Liver (tissue), 9 donors: ENCODE data around the gene PRPF19. TPM values are rescaled to one million over a fixed set of nuclear protein-coding genes. Genes with fewer than 3 reads are reported as not detected.

Experiments
- DNase-seq: peaks from one replicate; pipeline ENCODE4 v3.0.0-alpha.2; 2017; ENCODE audit warnings: low spot score
- H3K27ac ChIP-seq, 2 donors: one replicate each; pipeline ENCODE4 v1.7.0; 2013; ENCODE audit warnings: inconsistent platforms in 2 of 2, low read length in 2 of 2, control low read depth in 1 of 2, low read depth in 1 of 2, mild to moderate bottlenecking in 1 of 2
- H3K27me3 ChIP-seq, 4 donors: one replicate each; pipeline versions ENCODE4 v1.6.1 to v1.7.0; 2013; ENCODE audit warnings: low read length in 3 of 4, inconsistent platforms in 1 of 4, mild to moderate bottlenecking in 1 of 4, moderate library complexity in 1 of 4; ENCODE audit not compliant: control insufficient read depth in 4 of 4, insufficient read depth in 4 of 4
- H3K36me3 ChIP-seq, 4 donors: one replicate each; pipeline versions ENCODE4 v1.6.1 to v1.7.0; 2013; ENCODE audit warnings: low read length in 3 of 4, mild to moderate bottlenecking in 3 of 4, low read depth in 1 of 4, moderate library complexity in 1 of 4; ENCODE audit not compliant: control insufficient read depth in 4 of 4, insufficient read depth in 3 of 4
- H3K4me1 ChIP-seq, 4 donors: one replicate each; pipeline versions ENCODE4 v1.6.1 to v1.7.0; 2013; ENCODE audit warnings: low read length in 3 of 4, mild to moderate bottlenecking in 3 of 4, moderate library complexity in 1 of 4; ENCODE audit not compliant: control insufficient read depth in 4 of 4, insufficient read depth in 4 of 4
- H3K4me3 ChIP-seq, 3 donors: one replicate each; pipeline versions ENCODE4 v1.6.1 to v1.7.0; 2013; ENCODE audit warnings: low read length in 3 of 3, control low read depth in 1 of 3, low read depth in 1 of 3, mild to moderate bottlenecking in 1 of 3
- H3K9ac ChIP-seq, 2 donors: one replicate each; pipeline ENCODE4 v1.7.0; 2013; ENCODE audit warnings: low read length in 2 of 2, mild to moderate bottlenecking in 2 of 2, moderate library complexity in 2 of 2, control low read depth in 1 of 2, low read depth in 1 of 2
- H3K9me3 ChIP-seq, 4 donors: one replicate each; pipeline versions ENCODE4 v1.6.1 to v1.7.0; 2013; ENCODE audit warnings: low read length in 3 of 4; ENCODE audit not compliant: control insufficient read depth in 4 of 4
- ATF3 ChIP-seq: IDR thresholded peaks from 2 replicates; pipeline ENCODE4 v1.6.1; 2016; ENCODE audit warnings: antibody characterized with exemption
- CTCF ChIP-seq: fragments of 150-350 bp; IDR thresholded peaks from 2 replicates; pipeline ENCODE4 v1.5.1; 2017; ENCODE audit warnings: improper control_type of control experiment, low read depth, low read length; ENCODE audit not compliant: missing input control
- FOXA1 ChIP-seq: IDR thresholded peaks from 2 replicates; pipeline ENCODE4 v1.6.1; 2016; ENCODE audit warnings: antibody characterized with exemption
- FOXA2 ChIP-seq: IDR thresholded peaks from 2 replicates; pipeline ENCODE4 v1.6.1; 2016; ENCODE audit warnings: antibody characterized with exemption
- HNF4A ChIP-seq, 2 donors: conservative IDR thresholded peaks; 2 replicates each; pipeline ENCODE4 v1.6.1; 2016; ENCODE audit warnings: antibody characterized with exemption in 2 of 2, mild to moderate bottlenecking in 2 of 2
- JUND ChIP-seq, 2 donors: IDR thresholded peaks; 2 replicates each; pipeline ENCODE4 v1.6.1; 2016; ENCODE audit warnings: antibody characterized with exemption in 2 of 2
- REST ChIP-seq: IDR thresholded peaks from 2 replicates; pipeline ENCODE4 v1.6.1; 2016; ENCODE audit warnings: antibody characterized with exemption, mild to moderate bottlenecking
- RXRA ChIP-seq, 2 donors: IDR thresholded peaks; 2 replicates each; pipeline ENCODE4 v1.6.1; 2017 to 2018; ENCODE audit warnings: antibody characterized with exemption in 2 of 2, mild to moderate bottlenecking in 1 of 2
- TAF1 ChIP-seq: conservative IDR thresholded peaks from 2 replicates; pipeline ENCODE4 v1.6.1; 2016; ENCODE audit warnings: antibody characterized with exemption, mild to moderate bottlenecking
- YY1 ChIP-seq: IDR thresholded peaks from 2 replicates; pipeline ENCODE4 v1.6.1; 2016; ENCODE audit warnings: antibody characterized with exemption, mild to moderate bottlenecking
- ZBTB33 ChIP-seq: IDR thresholded peaks from 2 replicates; pipeline ENCODE4 v1.6.1; 2016; ENCODE audit warnings: antibody characterized with exemption
- WGBS: extraction: QIAGEN DNeasy Blood & Tissue Kit; methylation state at CpG from one replicate; pipeline ENCODE4 v1.1.7; 2013; 5-methylcytosine and 5-hydroxymethylcytosine counted together
- polyA plus RNA-seq, 2 donors: library from polyadenylated mRNA; stranded (reverse) in 1 of 2; unstranded in 1 of 2; fragments of 200-250 nt in 1 of 2; fragments of >200 nt in 1 of 2; fragmentation: Nextera tagmentation in 1 of 2; extraction: Ambion mirVana in 1 of 2; gene quantifications; one replicate each; pipeline versions ENCODE4 v1.2.1 to v1.2.3, GENCODE V29; 2013 to 2015
- total RNA-seq, 2 donors: library from RNA; depleted of rRNA; stranded (reverse); fragments of >200 nt; gene quantifications; one replicate each; pipeline ENCODE4 v1.2.3, GENCODE V29; 2014
- TF ChIP-seq, protein P1 (sequence below): IDR thresholded peaks from 2 replicates; pipeline ENCODE4 v1.6.1; 2016; ENCODE audit warnings: antibody characterized with exemption
- donor health status: healthy.
- donor health status: healthy.
- donor health status: healthy.
- donor health status: healthy.
- donor health status: healthy.

The PRPF19 gene
- total and polyA plus RNA-seq, 4 donors: 25.4 to 57.1 (median 40.4) TPM

GRCh38 chr11:60939855-60940254 is 33.5 kb upstream of the PRPF19 start:
- H3K27ac ChIP-seq: no peak overlapping the region
- H3K27me3 ChIP-seq: no peaks in the 10 kb centered on the region
- 72% methylated on average over 2 of the region's 2 CpGs for WGBS
- TF ChIP-seq FOXA2 (no peak), ZBTB33 (no peak)
- H3K9ac ChIP-seq: no peak overlapping the region
- H3K36me3 ChIP-seq: peaks cover 2 to 44% (median 13%) of the 10 kb centered on the region in 4 donors
- no peak for DNase-seq
- no peaks in the 10 kb centered on the region for H3K9me3 ChIP-seq
- no peaks in the 10 kb centered on the region for H3K4me1 ChIP-seq
- H3K4me3 ChIP-seq: no peak overlapping the region

DNA sequence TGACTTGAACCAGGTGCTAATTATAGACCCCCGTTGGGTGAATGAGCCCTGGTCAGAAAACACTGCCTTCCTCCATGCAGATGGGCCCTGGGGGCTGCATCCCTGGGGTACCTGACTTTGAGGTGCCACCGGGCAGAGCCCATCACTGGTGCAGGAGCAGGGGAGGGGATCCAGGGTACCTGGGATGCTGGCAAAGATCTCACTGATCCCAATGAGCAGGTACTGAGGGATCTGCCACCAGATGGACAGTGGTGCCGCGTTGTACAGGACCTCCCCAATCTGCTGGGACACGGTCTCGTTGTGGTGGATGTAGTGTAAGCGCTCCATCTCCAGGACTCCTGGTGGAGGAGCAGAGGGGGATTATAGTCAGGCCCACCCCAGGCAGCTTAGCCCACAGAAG is 32.9 kb upstream of the PRPF19 start:
- TF ChIP-seq JUND (IDR thresholded peaks at IDR 0.05) (no peak), FOXA2 (no peak), RXRA (IDR thresholded peaks at IDR 0.05) (no peak), REST (no peak), CTCF (no peak), TAF1 (no peak), ATF3 (no peak)
- TF ChIP-seq, protein P1, sequence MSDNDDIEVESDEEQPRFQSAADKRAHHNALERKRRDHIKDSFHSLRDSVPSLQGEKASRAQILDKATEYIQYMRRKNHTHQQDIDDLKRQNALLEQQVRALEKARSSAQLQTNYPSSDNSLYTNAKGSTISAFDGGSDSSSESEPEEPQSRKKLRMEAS: no peak
- no peak overlapping the region for H3K27ac ChIP-seq
- no peak for DNase-seq
- peaks cover 2 to 44% (median 13%) of the 10 kb centered on the region in 4 donors for H3K36me3 ChIP-seq
- no peak overlapping the region for H3K9ac ChIP-seq
- H3K4me3 ChIP-seq: no peak overlapping the region
- no peaks in the 10 kb centered on the region for H3K27me3 ChIP-seq
- no peaks in the 10 kb centered on the region for H3K9me3 ChIP-seq
- 94% methylated on average over 7 of the region's 7 CpGs for WGBS
- H3K4me1 ChIP-seq: no peaks in the 10 kb centered on the region

DNA sequence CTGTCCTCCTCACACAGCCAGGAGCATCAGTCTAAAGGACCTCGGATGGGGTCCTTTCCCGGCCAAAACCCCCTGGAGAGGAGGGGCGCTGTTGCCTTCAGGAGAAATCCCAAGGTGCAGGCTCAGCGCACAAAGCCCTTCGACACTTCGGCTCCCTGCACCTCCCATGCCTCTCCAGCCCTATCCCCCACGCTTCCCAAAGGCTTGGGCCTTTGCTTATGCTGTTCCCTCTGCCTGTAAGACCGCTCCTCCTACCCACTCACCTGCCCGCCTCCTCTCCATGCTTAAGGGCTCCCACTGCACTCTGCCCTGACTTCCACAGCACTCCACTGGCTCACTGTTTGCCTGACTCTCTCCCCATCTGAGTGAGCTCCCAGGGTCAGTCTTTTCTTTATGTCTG is 32.1 kb upstream of the PRPF19 start:
- no peak overlapping the region for H3K9ac ChIP-seq
- no peak for DNase-seq
- H3K27ac ChIP-seq: no peak overlapping the region
- WGBS: 91% methylated on average over 9 of the region's 9 CpGs
- no peaks in the 10 kb centered on the region for H3K9me3 ChIP-seq
- H3K4me1 ChIP-seq: no peaks in the 10 kb centered on the region
- no peak overlapping the region for H3K4me3 ChIP-seq
- peaks cover 2 to 43% (median 12%) of the 10 kb centered on the region in 4 donors for H3K36me3 ChIP-seq
- H3K27me3 ChIP-seq: no peaks in the 10 kb centered on the region
- TF ChIP-seq FOXA1 (no peak), HNF4A (conservative IDR thresholded peaks at IDR 0.05) (no peak), YY1 (no peak), REST (no peak), JUND (IDR thresholded peaks at IDR 0.05) (no peak), ZBTB33 (no peak)
